Measurements from ENCODE around the gene EPHB1.

EPHB1 gene

DNA sequence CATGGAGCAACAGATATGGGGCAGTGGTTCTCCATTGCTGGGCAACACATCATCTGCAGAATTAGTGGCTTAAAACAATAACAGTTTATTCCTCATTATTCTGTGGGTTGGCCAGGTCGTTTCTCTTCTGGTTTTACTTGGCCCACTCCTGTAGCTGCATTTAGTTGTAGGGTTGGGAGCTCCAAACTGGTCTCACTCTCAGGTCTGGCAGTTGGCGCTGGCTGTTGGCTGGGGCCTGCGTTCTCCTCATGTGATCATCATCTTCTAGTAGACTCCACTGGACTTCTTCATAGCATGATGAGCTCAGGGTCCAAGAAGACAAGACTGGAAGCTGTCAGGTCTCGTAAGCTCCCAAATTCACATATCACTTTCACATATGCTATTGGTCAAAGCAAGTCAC, 91.9 kb downstream of the EPHB1 start:
- Histone ChIP-seq H2BK15ac (replicated peaks; ENCODE audit: low read depth) (no peak overlapping the region), H2BK5ac (ENCODE audit: low read length) (no peak overlapping the region), H3K36me3 (ENCODE audit: control insufficient read depth, insufficient read depth, low read length) (no peaks in the 10 kb centered on the region), H3K79me2 (ENCODE audit: control insufficient read depth, insufficient read depth, low read length) (no peaks in the 10 kb centered on the region), H3K79me1 (ENCODE audit: low read length) (no peaks in the 10 kb centered on the region), H3K23ac (ENCODE audit: low read length) (no peak overlapping the region), H3K9ac (ENCODE audit: low read length) (no peak overlapping the region), H3K27ac (ENCODE audit: low read depth, low read length) (no peak overlapping the region), H3K4me2 (ENCODE audit: low read length) (no peak overlapping the region), H2AK5ac (ENCODE audit: low read length) (no peak overlapping the region), H3K56ac (ENCODE audit: low read length) (no peak overlapping the region), H3K4me1 (ENCODE audit: control insufficient read depth, low read depth, low read length) (no peaks in the 10 kb centered on the region), H4K8ac (ENCODE audit: low read depth, low read length) (no peak overlapping the region), H3K27me3 (ENCODE audit: insufficient read depth, low read length, poor library complexity) (no peaks in the 10 kb centered on the region), H3K4me3 (ENCODE audit: low read length) (no peak overlapping the region), H3K4ac (ENCODE audit: low read depth, low read length) (no peak overlapping the region), H4K5ac (ENCODE audit: low read length) (no peak overlapping the region), H3K18ac (ENCODE audit: low read length) (no peak overlapping the region), H2BK120ac (ENCODE audit: low read depth, low read length) (no peak overlapping the region)
- DNase-seq: no peak
- WGBS (ENCODE audit: extremely low coverage, insufficient coverage, low lambda C conversion rate): no CpG with 5 or more reads among the region's 4 CpGs

- no peak for DNase-seq
- Histone ChIP-seq H2BK15ac (replicated peaks; ENCODE audit: low read depth) (no peak overlapping the region), H3K4me2 (ENCODE audit: low read length) (no peak overlapping the region), H3K23ac (ENCODE audit: low read length) (no peak overlapping the region), H3K79me1 (ENCODE audit: low read length) (no peaks in the 10 kb centered on the region), H4K5ac (ENCODE audit: low read length) (no peak overlapping the region), H4K8ac (ENCODE audit: low read depth, low read length) (no peak overlapping the region), H3K4me1 (ENCODE audit: control insufficient read depth, low read depth, low read length) (no peaks in the 10 kb centered on the region), H3K18ac (ENCODE audit: low read length) (no peak overlapping the region), H3K4me3 (ENCODE audit: low read length) (no peak overlapping the region), H3K4ac (ENCODE audit: low read depth, low read length) (no peak overlapping the region), H2AK5ac (ENCODE audit: low read length) (no peak overlapping the region), H3K36me3 (ENCODE audit: control insufficient read depth, insufficient read depth, low read length) (no peaks in the 10 kb centered on the region), H3K9ac (ENCODE audit: low read length) (no peak overlapping the region), H3K56ac (ENCODE audit: low read length) (no peak overlapping the region), H3K27ac (ENCODE audit: low read depth, low read length) (no peak overlapping the region), H2BK5ac (ENCODE audit: low read length) (no peak overlapping the region), H2BK120ac (ENCODE audit: low read depth, low read length) (no peak overlapping the region), H3K27me3 (ENCODE audit: insufficient read depth, low read length, poor library complexity) (no peaks in the 10 kb centered on the region), H3K79me2 (ENCODE audit: control insufficient read depth, insufficient read depth, low read length) (no peaks in the 10 kb centered on the region)
Measured at GRCh38 chr3:134887536-134887935, 92.5 kb downstream of the EPHB1 start.

GRCh38 chr3:134892326-134892725, 97.3 kb downstream of the EPHB1 start:
- Histone ChIP-seq H3K36me3 (ENCODE audit: control insufficient read depth, insufficient read depth, low read length) (no peaks in the 10 kb centered on the region), H2AK5ac (ENCODE audit: low read length) (no peak overlapping the region), H4K8ac (ENCODE audit: low read depth, low read length) (no peak overlapping the region), H3K18ac (ENCODE audit: low read length) (no peak overlapping the region), H2BK15ac (replicated peaks; ENCODE audit: low read depth) (no peak overlapping the region), H3K4ac (ENCODE audit: low read depth, low read length) (no peak overlapping the region), H3K9ac (ENCODE audit: low read length) (no peak overlapping the region), H4K5ac (ENCODE audit: low read length) (no peak overlapping the region), H3K4me3 (ENCODE audit: low read length) (no peak overlapping the region), H3K79me2 (ENCODE audit: control insufficient read depth, insufficient read depth, low read length) (no peaks in the 10 kb centered on the region), H3K56ac (ENCODE audit: low read length) (no peak overlapping the region), H2BK5ac (ENCODE audit: low read length) (no peak overlapping the region), H3K23ac (ENCODE audit: low read length) (no peak overlapping the region), H3K4me2 (ENCODE audit: low read length) (no peak overlapping the region), H3K79me1 (ENCODE audit: low read length) (no peaks in the 10 kb centered on the region), H3K27ac (ENCODE audit: low read depth, low read length) (no peak overlapping the region), H3K4me1 (ENCODE audit: control insufficient read depth, low read depth, low read length) (no peaks in the 10 kb centered on the region), H2BK120ac (ENCODE audit: low read depth, low read length) (no peak overlapping the region), H3K27me3 (ENCODE audit: insufficient read depth, low read length, poor library complexity) (no peaks in the 10 kb centered on the region)
- DNase-seq: no peak
- no CpG with 5 or more reads among the region's 2 CpGs for WGBS (ENCODE audit: extremely low coverage, insufficient coverage, low lambda C conversion rate)

DNA sequence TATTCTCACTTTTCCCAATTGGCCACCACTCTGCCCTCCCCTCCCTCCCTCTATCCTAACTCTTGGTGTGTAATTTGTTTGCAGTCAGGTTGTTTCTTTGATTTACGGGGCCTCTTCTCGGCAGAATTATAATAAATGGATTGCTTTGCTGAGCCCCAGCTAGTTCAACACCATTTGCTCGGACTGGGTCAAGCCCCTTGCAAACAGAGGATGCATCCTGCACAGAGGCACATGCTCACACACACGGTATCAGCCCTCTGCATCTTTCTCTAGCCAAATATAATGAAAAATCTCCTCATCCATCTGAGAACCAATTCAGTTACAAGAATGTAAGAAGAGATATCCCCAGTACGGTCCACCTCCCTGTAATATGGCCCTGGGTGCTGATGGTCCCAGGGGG, 97.7 kb downstream of the EPHB1 start:
- no peak overlapping the region for H3K4me2 ChIP-seq (ENCODE audit: low read length)
- no peaks in the 10 kb centered on the region for H3K79me2 ChIP-seq (ENCODE audit: control insufficient read depth, insufficient read depth, low read length)
- H3K18ac ChIP-seq (ENCODE audit: low read length): no peak overlapping the region
- H3K27me3 ChIP-seq (ENCODE audit: insufficient read depth, low read length, poor library complexity): no peaks in the 10 kb centered on the region
- DNase-seq: no peak
- H4K8ac ChIP-seq (ENCODE audit: low read depth, low read length): no peak overlapping the region
- no peaks in the 10 kb centered on the region for H3K4me1 ChIP-seq (ENCODE audit: control insufficient read depth, low read depth, low read length)
- H2AK5ac ChIP-seq (ENCODE audit: low read length): no peak overlapping the region
- no peak overlapping the region for H4K5ac ChIP-seq (ENCODE audit: low read length)
- no peak overlapping the region for H2BK15ac ChIP-seq (replicated peaks; ENCODE audit: low read depth)
- no peak overlapping the region for H3K4me3 ChIP-seq (ENCODE audit: low read length)
- H3K27ac ChIP-seq (ENCODE audit: low read depth, low read length): no peak overlapping the region
- H3K56ac ChIP-seq (ENCODE audit: low read length): no peak overlapping the region
- WGBS (ENCODE audit: extremely low coverage, insufficient coverage, low lambda C conversion rate): no CpG with 5 or more reads among the region's 5 CpGs
- H3K9ac ChIP-seq (ENCODE audit: low read length): no peak overlapping the region
- H2BK120ac ChIP-seq (ENCODE audit: low read depth, low read length): no peak overlapping the region
- no peak overlapping the region for H3K23ac ChIP-seq (ENCODE audit: low read length)
- H3K79me1 ChIP-seq (ENCODE audit: low read length): no peaks in the 10 kb centered on the region
- H3K36me3 ChIP-seq (ENCODE audit: control insufficient read depth, insufficient read depth, low read length): no peaks in the 10 kb centered on the region
- H2BK5ac ChIP-seq (ENCODE audit: low read length): no peak overlapping the region
- H3K4ac ChIP-seq (ENCODE audit: low read depth, low read length): no peak overlapping the region

- H2BK15ac ChIP-seq (replicated peaks; ENCODE audit: low read depth): no peak overlapping the region
- no peak overlapping the region for H3K27ac ChIP-seq (ENCODE audit: low read depth, low read length)
- no CpG with 5 or more reads among the region's 4 CpGs for WGBS (ENCODE audit: extremely low coverage, insufficient coverage, low lambda C conversion rate)
- H3K4me3 ChIP-seq (ENCODE audit: low read length): no peak overlapping the region
- H2BK5ac ChIP-seq (ENCODE audit: low read length): no peak overlapping the region
- H3K56ac ChIP-seq (ENCODE audit: low read length): no peak overlapping the region
- no peaks in the 10 kb centered on the region for H3K27me3 ChIP-seq (ENCODE audit: insufficient read depth, low read length, poor library complexity)
- H3K18ac ChIP-seq (ENCODE audit: low read length): no peak overlapping the region
- H3K79me1 ChIP-seq (ENCODE audit: low read length): no peaks in the 10 kb centered on the region
- no peak for DNase-seq
- H3K9ac ChIP-seq (ENCODE audit: low read length): no peak overlapping the region
- H3K4ac ChIP-seq (ENCODE audit: low read depth, low read length): no peak overlapping the region
- H3K4me1 ChIP-seq (ENCODE audit: control insufficient read depth, low read depth, low read length): no peaks in the 10 kb centered on the region
- no peak overlapping the region for H2AK5ac ChIP-seq (ENCODE audit: low read length)
- no peak overlapping the region for H3K23ac ChIP-seq (ENCODE audit: low read length)
- no peaks in the 10 kb centered on the region for H3K79me2 ChIP-seq (ENCODE audit: control insufficient read depth, insufficient read depth, low read length)
- H3K4me2 ChIP-seq (ENCODE audit: low read length): no peak overlapping the region
- no peaks in the 10 kb centered on the region for H3K36me3 ChIP-seq (ENCODE audit: control insufficient read depth, insufficient read depth, low read length)
- H4K5ac ChIP-seq (ENCODE audit: low read length): no peak overlapping the region
- H4K8ac ChIP-seq (ENCODE audit: low read depth, low read length): no peak overlapping the region
- no peak overlapping the region for H2BK120ac ChIP-seq (ENCODE audit: low read depth, low read length)
Measured at GRCh38 chr3:134894533-134894932, 99.5 kb downstream of the EPHB1 start.

DNA sequence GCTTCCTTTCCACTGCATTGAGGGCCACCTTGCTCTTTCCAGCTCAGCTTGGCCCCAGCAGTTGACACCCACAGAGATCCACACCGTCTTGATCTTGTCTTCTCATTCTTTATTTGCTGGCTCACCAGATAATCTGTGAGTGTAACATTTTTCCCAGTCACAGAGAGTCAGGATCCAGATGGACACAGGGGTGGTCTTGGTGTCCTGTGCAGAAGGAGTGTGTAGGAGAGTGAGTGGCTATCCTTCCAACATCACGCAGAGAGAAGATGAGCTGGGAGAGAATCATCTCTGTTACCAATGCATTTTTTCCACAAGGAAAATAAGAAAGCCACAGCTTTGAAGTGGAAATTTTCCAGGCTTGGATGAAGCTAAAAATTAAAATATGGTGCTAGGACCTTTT, 100.1 kb downstream of the EPHB1 start:
- Histone ChIP-seq H2AK5ac (ENCODE audit: low read length) (no peak overlapping the region), H2BK15ac (replicated peaks; ENCODE audit: low read depth) (no peak overlapping the region), H3K79me1 (ENCODE audit: low read length) (no peaks in the 10 kb centered on the region), H3K36me3 (ENCODE audit: control insufficient read depth, insufficient read depth, low read length) (no peaks in the 10 kb centered on the region), H3K4ac (ENCODE audit: low read depth, low read length) (no peak overlapping the region), H3K56ac (ENCODE audit: low read length) (no peak overlapping the region), H3K4me3 (ENCODE audit: low read length) (no peak overlapping the region), H3K9ac (ENCODE audit: low read length) (no peak overlapping the region), H3K79me2 (ENCODE audit: control insufficient read depth, insufficient read depth, low read length) (no peaks in the 10 kb centered on the region), H2BK5ac (ENCODE audit: low read length) (no peak overlapping the region), H3K27ac (ENCODE audit: low read depth, low read length) (no peak overlapping the region), H3K18ac (ENCODE audit: low read length) (no peak overlapping the region), H4K8ac (ENCODE audit: low read depth, low read length) (no peak overlapping the region), H3K4me2 (ENCODE audit: low read length) (no peak overlapping the region), H3K23ac (ENCODE audit: low read length) (no peak overlapping the region), H2BK120ac (ENCODE audit: low read depth, low read length) (no peak overlapping the region), H3K4me1 (ENCODE audit: control insufficient read depth, low read depth, low read length) (no peaks in the 10 kb centered on the region), H3K27me3 (ENCODE audit: insufficient read depth, low read length, poor library complexity) (no peaks in the 10 kb centered on the region), H4K5ac (ENCODE audit: low read length) (no peak overlapping the region)
- no peak for DNase-seq
- WGBS (ENCODE audit: extremely low coverage, insufficient coverage, low lambda C conversion rate): no CpG with 5 or more reads among the region's 2 CpGs

Measured in mesendoderm (in vitro differentiated cells).